Measurements from ENCODE around the gene FKBP1B. TPM values are rescaled to one million over a fixed set of nuclear protein-coding genes. Genes with fewer than 3 reads are reported as not detected.

Gene FKBP1B
- total RNA-seq, 1 donor from 2014 or later = 20.6 TPM

- no peak for TF ChIP-seq CTCF (conservative IDR thresholded peaks at IDR 0.05; ENCODE audit: low read depth, low read length)
- DNase-seq (ENCODE audit: low read depth) = no peak
- no peak overlapping the region for H3K4me3 ChIP-seq (ENCODE audit: low read depth, low read length)
Measured at GRCh38 chr2:24111407-24111901, 61.9 kb downstream of the FKBP1B start.

Other genes starting within 250 kb of the FKBP1B start
- gene ATAD2B, start 122.6 kb upstream of the FKBP1B start, total RNA-seq = 4.5 and 5.2 TPM in 2 replicates
- 12.3 and 13.4 TPM in 2 replicates for gene UBXN2A, start 109.3 kb upstream of the FKBP1B start, total RNA-seq
- gene MFSD2B, start 39.7 kb upstream of the FKBP1B start, total RNA-seq = 0.06 and 0.43 TPM in 2 replicates
- gene WDCP, start 2.4 kb upstream of the FKBP1B start, total RNA-seq = 7.7 and 13.8 TPM in 2 replicates
- gene SF3B6, start 26.6 kb downstream of the FKBP1B start, total RNA-seq = 159 and 226 TPM in 2 replicates
- 36.5 and 46.0 TPM in 2 replicates for gene TP53I3, start 35.1 kb downstream of the FKBP1B start, total RNA-seq
- gene PFN4, start 73.6 kb downstream of the FKBP1B start, total RNA-seq = not detected in 2 replicates
- gene FAM228B, start 73.7 kb downstream of the FKBP1B start, total RNA-seq = 2.7 and 4.8 TPM in 2 replicates
- 0.43 TPM in 1 of 2 replicates, not detected in the other for gene FAM228A, start 125.3 kb downstream of the FKBP1B start, total RNA-seq